GM12875 (cell line): ENCODE results near the gene R3HDM4.

Experiments used
- H3K4me3 ChIP-seq: one replicate; pipeline ENCODE4 v1.5.1; 2011; ENCODE audit warnings: low read depth, low read length, control low read depth
- TF ChIP-seq, protein P1 (sequence below): IDR thresholded peaks from 2 replicates; pipeline ENCODE4 v1.5.1; 2011; ENCODE audit warnings: low read depth, mild to moderate bottlenecking, control low read depth, inconsistent platforms, low read length, moderate library complexity, borderline replicate concordance; ENCODE audit not compliant: insufficient read depth

The R3HDM4 gene

DNA sequence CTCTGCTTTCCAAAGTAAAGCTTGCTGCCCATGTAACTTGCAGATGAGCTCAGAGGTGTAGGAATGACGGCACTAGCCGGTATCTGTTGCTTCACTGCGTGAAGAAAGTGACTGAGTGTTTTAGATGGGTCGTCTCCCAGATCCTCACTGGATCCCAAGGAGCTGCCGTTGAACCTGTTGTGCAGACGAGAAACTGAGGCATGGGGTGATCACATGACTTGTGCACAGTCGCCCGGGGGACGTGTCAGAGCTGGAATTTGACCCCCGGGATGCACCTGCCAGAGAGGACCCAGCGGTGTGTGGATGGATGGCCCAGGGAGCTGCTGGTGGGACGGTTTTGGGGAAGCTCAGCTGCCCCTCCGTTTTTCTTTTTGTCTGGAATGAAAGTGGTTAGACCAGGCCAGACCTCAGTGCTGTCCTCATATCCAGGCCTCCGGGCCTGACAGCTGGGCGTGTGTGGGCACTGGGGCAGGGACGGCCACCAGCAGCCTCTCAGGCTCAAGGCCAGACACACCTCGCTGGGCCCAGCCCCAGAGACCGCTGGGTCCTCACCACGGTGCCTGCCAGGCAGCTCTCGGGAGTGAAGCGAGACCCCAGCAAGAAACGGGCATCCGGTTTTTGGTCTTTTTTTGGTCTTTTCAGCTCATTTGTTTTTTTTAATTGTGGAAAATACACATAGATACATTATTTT lies 25.4 kb upstream of the R3HDM4 start:
- TF ChIP-seq, protein P1, sequence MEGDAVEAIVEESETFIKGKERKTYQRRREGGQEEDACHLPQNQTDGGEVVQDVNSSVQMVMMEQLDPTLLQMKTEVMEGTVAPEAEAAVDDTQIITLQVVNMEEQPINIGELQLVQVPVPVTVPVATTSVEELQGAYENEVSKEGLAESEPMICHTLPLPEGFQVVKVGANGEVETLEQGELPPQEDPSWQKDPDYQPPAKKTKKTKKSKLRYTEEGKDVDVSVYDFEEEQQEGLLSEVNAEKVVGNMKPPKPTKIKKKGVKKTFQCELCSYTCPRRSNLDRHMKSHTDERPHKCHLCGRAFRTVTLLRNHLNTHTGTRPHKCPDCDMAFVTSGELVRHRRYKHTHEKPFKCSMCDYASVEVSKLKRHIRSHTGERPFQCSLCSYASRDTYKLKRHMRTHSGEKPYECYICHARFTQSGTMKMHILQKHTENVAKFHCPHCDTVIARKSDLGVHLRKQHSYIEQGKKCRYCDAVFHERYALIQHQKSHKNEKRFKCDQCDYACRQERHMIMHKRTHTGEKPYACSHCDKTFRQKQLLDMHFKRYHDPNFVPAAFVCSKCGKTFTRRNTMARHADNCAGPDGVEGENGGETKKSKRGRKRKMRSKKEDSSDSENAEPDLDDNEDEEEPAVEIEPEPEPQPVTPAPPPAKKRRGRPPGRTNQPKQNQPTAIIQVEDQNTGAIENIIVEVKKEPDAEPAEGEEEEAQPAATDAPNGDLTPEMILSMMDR, result no peak
- H3K4me3 ChIP-seq, result no peak overlapping the region

DNA sequence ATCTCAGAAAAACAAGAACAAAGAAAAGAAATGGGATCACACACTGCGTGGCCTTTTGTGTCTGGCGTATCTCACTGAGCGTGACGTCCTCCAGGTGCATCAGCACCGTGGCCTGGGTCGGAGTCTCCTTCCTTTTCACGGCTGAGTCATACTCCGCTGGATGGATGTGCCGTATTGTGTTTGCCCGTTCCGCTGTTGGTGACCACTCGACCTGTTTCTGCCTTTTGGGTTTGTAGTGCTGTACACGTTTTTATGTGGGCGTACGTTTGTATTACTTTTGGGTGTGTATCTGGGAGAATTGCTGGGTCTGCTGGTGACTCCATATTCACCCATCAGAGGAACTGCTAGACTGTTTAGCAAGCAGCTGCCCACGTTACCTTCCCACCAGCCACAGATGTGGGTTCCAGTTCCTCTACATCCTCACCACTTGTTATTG lies 24.3 kb upstream of the R3HDM4 start:
- H3K4me3 ChIP-seq, result no peak overlapping the region
- TF ChIP-seq, protein P1, result no peak

DNA sequence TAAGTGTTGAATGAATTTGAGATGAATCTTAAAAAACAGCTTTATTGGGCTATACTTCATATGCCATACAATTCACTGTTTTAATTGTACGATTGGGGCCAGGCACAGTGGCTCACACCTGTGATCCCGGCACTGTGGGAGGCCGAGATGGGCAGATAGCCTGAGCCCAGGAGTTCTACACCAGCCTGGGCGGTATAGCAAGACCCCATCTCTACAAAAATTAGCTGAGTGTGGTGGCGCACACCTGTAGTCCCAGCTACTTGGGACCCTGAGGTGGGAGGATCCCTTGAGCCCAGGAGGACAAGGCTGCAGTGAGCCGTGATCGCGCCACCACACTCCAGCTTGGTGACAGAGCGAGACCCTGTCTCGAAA lies 23.1 kb upstream of the R3HDM4 start:
- no peak overlapping the region for H3K4me3 ChIP-seq
- TF ChIP-seq, protein P1, result no peak

DNA sequence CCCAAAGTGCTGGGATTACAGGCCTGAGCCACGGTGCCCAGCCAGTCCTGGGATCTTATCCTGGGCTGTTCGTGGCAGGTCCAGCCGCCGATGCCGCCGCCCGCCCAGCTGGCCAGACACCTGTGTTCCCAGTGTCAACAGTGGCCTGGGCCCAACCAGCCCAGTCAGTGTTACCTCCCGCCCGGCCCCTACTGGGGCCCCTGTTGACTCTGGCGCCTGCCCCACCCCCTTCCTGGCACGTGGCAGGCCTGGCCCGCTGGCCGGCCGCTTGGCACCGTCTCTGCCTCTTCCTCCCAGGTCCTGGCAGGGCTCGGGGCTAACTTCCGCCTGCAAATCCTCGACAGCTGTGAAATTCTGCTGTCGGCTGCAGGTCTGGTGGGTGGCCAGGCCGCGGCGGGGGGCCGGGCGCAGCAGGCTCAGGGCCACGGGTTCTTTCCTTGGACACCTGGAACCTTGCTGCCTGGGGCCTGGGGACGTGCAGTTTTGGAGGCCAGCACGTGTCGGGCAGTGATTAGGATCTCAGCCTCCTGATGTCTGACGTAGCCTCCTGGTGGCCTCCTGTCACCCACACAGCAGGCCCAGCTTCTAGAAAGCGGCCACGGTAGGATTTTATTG lies 22.0 kb upstream of the R3HDM4 start:
- H3K4me3 ChIP-seq, result no peak overlapping the region
- TF ChIP-seq, protein P1, result no peak

DNA sequence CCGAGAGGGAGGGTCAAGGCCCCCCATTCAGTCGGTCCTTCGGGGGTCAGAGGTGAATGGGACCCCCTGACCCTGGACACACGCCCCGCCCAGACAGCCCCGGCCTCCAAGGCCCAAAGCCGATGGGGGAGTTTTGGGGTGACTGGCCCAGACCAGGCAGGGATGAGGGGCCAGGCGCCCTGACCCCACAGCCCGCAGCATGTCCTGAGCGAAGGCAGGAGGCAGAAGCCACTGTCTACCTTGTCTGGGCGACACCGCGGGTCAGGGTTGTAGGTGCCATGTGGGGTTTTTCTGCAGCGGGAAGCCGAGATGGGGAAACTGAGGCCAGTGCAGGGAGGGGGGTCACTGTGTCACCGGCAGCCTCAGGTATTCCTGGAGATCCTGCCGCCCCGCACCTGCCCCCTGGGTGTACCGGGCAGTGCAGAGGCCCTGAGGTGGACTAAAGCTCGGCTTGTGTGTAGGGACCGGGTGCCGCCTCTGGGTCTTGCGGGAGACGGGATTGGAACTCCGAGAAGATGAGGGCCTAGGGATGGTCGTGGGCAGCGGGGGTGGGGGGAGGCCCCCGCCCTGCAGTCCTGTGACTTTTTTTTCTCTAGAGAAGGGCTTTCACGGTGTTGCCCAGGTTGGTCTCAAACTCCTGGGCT lies 21.3 kb upstream of the R3HDM4 start:
- no peak overlapping the region for H3K4me3 ChIP-seq
- TF ChIP-seq, protein P1, result no peak

- TF ChIP-seq, protein P1, result no peak
- H3K4me3 ChIP-seq, result no peak overlapping the region
Measured at GRCh38 chr19:933553-933882, 20.5 kb upstream of the R3HDM4 start.
